NT2/D1 (cell line): Measurements from ENCODE around the gene COA1.

Source experiments
- DNase-seq: peaks from one replicate; pipeline ENCODE4 v3.0.0-alpha.2; 2011; ENCODE audit warnings: low read depth, low spot score
- H3K27me3 ChIP-seq: 2 replicates; pipeline ENCODE4 v1.6.0; 2011; ENCODE audit warnings: mild to moderate bottlenecking; ENCODE audit not compliant: insufficient read length, insufficient read depth
- H3K36me3 ChIP-seq: 2 replicates; pipeline ENCODE4 v1.6.1; 2011; ENCODE audit warnings: mild to moderate bottlenecking, low read length, mixed read lengths; ENCODE audit not compliant: insufficient read depth, insufficient read length
- H3K4me1 ChIP-seq: 2 replicates; pipeline ENCODE4 v1.5.1; 2011; ENCODE audit not compliant: insufficient read depth, insufficient read length
- H3K4me3 ChIP-seq: 2 replicates; pipeline ENCODE4 v1.5.1; 2011; ENCODE audit warnings: low read depth; ENCODE audit not compliant: insufficient read length
- H3K9ac ChIP-seq: 2 replicates; pipeline ENCODE4 v1.6.0; 2011; ENCODE audit warnings: low read depth; ENCODE audit not compliant: insufficient read length
- H3K9me3 ChIP-seq: 2 replicates; pipeline ENCODE4 v1.5.1; 2011; ENCODE audit warnings: mild to moderate bottlenecking, low read length; ENCODE audit not compliant: insufficient read depth
- SUZ12 ChIP-seq: IDR thresholded peaks from 2 replicates; pipeline ENCODE4 v1.6.1; 2011; ENCODE audit not compliant: insufficient read length, insufficient read depth; ENCODE audit errors: extremely low read depth
- YY1 ChIP-seq: IDR thresholded peaks from 2 replicates; pipeline ENCODE4 v1.6.1; 2011; ENCODE audit not compliant: insufficient read length, insufficient read depth
- ZNF274 ChIP-seq: IDR thresholded peaks from 2 replicates; pipeline ENCODE4 v1.6.1; 2011; ENCODE audit warnings: mild to moderate bottlenecking, low read depth, low read length

The COA1 gene

DNA sequence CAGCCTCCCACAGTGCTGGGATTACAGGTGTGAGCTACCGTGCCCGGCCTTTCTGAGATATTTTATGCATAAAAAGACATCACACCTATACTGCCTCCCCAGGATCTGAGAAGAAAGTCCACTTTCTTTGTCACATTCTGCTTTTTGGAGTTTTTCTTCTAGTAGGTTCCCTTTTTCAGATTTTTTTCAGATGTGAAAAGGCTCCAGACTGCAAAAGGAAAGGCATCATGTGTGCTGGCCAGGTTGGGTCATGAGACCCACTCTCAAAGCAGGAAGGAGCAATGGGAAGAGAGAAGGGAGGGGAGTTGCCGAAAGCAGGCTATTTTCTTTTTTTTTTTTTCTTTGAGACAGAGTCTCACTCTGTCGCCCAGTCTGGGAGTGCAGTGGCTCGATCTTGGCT, 40.0 kb upstream of the COA1 start:
- no peaks in the 10 kb centered on the region for H3K9me3 ChIP-seq
- no peak overlapping the region for H3K4me3 ChIP-seq
- DNase-seq: no peak
- peaks cover 6% of the 10 kb centered on the region for H3K4me1 ChIP-seq
- TF ChIP-seq YY1 (no peak), ZNF274 (no peak), SUZ12 (no peak)
- H3K9ac ChIP-seq: no peak overlapping the region
- H3K27me3 ChIP-seq: no peaks in the 10 kb centered on the region
- peaks cover 10% of the 10 kb centered on the region for H3K36me3 ChIP-seq

DNA sequence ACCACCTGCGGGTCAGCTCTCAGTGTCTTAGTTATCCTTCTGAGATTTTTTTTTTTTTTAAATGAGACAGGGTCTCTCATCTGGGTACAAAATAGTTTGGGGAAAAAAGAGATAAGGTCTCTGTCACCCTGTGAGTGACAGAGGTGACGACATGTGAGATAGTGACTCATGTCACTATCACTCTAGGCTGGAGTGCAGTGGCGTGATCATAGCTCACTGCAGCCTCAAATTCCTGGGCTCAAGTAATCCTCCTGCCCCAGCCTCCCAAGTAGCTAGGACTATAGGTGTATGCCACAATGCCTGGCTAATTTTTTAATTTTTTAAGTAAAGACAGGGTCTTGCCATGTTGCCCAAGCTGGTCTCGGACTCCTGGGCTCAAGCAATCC, 39.6 kb upstream of the COA1 start:
- TF ChIP-seq SUZ12 (no peak), ZNF274 (no peak), YY1 (no peak)
- no peak for DNase-seq
- H3K9ac ChIP-seq: no peak overlapping the region

DNA sequence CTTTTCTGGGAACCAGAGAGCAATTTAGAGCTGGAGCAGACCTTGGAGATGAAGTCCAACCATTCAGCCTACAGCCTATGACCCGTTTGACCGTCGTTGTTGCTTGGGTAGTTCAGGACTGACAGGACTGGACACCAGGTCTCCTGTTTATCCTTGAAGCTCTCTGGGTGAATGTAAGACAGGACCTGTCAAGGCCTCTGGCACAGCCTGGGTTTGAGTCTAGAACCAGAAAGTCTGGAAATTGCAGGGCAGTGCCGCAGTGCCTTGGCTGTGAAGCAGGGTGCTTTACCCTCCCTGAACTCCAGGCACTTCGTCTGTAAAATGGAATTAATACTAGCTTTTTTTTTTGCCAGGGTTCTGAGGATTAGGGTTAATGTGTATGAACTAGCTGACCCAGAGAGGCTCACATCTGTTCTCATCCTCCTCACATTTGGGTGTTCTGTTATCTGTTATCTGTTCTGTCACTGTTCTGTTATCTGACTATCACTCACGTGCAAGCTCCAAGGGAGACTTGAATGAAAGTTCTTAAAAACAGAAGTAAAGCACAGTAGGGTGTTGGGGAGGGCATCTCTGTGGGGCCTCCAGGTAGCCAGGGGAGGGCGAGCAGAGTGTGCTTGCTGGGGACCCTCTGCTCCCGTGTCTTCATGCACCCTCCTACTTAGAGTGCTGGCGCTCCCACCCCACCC, 39.0 kb upstream of the COA1 start:
- peaks cover 10% of the 10 kb centered on the region for H3K36me3 ChIP-seq
- DNase-seq: no peak

More for the DNA sequence above, 39.6 kb upstream of the COA1 start:
- Histone ChIP-seq H3K36me3 (peaks cover 10% of the 10 kb centered on the region), H3K4me1 (peaks cover 7% of the 10 kb centered on the region), H3K9me3 (no peaks in the 10 kb centered on the region), H3K27me3 (no peaks in the 10 kb centered on the region), H3K4me3 (no peak overlapping the region)

DNA sequence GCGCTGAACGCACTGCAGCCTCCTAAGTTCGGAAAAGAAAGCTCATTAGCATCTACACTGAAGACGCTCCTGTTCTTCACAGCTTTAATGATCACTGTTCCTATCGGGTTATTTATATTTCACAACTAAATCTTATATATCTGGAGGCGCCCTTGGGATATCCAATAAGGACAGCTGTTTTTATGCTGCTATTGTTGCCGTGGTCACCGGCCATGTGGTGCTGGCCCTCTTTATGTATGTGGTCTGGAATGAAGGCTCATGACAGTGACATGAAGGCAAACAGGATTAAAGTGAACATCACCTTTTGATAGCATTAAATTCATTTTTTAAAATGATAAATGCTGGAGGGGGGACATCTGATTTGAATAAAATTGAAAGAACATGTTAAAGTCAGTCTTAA, 38.0 kb upstream of the COA1 start:
- Histone ChIP-seq H3K4me1 (peaks cover 7% of the 10 kb centered on the region), H3K4me3 (no peak overlapping the region), H3K36me3 (peaks cover 10% of the 10 kb centered on the region), H3K27me3 (no peaks in the 10 kb centered on the region), H3K9me3 (no peaks in the 10 kb centered on the region), H3K9ac (no peak overlapping the region)
- DNase-seq: no peak
- TF ChIP-seq ZNF274 (no peak), SUZ12 (no peak), YY1 (no peak)

More for the DNA sequence above, 39.0 kb upstream of the COA1 start:
- Histone ChIP-seq H3K27me3 (no peaks in the 10 kb centered on the region), H3K9ac (no peak overlapping the region), H3K4me3 (no peak overlapping the region), H3K4me1 (peaks cover 7% of the 10 kb centered on the region), H3K9me3 (no peaks in the 10 kb centered on the region)
- no peak for TF ChIP-seq SUZ12

DNA sequence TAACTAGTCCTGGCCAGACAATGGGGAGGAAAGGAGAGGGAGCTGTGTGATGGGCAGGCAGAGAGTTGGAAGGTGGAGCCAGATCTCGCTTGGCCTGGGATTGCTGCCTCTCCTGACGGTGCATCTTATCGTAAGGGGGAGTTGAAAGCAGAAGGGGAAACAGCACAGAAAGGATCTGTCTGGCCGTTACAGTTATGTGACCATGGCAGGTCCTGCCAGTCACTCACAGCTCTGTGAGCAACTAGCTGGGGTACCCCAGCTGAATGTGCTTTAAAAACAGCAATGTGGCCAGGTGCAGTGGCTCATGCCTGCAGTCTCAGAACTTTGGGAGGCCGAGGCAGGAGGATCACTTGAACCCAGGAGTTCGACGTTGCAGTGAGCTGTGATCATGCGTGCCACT, 37.2 kb upstream of the COA1 start:
- Histone ChIP-seq H3K4me1 (peaks cover 7% of the 10 kb centered on the region), H3K4me3 (no peak overlapping the region), H3K27me3 (no peaks in the 10 kb centered on the region), H3K9ac (no peak overlapping the region), H3K36me3 (peaks cover 5% of the 10 kb centered on the region), H3K9me3 (no peaks in the 10 kb centered on the region)
- TF ChIP-seq SUZ12 (no peak), ZNF274 (no peak), YY1 (no peak)
- DNase-seq: no peak

DNA sequence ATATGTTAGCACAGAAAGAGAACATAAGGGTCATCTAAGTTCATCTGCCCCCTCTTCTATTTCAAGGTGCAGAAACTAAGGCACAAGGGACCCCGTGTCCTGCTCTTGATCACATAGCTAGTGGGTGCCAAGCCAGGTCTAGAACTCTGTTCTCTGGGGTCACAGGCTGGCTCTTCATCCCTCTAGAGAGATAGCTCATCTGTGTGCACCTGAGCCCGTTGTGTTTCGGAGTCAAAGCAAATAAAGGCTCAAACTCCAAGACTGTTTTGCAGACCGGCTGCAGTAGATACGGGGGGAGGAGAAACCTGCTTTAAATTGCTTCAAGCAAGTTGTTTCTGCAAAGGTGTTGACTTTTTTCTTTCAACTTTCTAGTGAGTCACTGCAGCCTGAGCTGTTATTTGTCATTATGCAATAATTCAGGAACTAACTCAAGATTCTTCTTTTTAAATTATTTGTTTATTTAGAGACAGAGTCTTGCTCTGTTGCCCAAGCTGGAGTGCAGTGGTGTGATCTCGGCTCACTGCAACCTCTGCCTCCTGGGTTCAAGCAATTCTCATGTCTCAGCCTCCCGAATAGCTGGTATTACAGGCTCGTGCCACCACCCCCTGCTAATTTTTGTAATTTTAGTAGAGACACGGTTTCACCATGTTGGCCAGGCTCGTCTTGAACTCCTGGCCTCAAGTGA, 35.6 kb upstream of the COA1 start:
- H3K4me1 ChIP-seq: peaks cover 7% of the 10 kb centered on the region
- DNase-seq: no peak
- no peaks in the 10 kb centered on the region for H3K9me3 ChIP-seq
- no peak overlapping the region for H3K4me3 ChIP-seq
- H3K9ac ChIP-seq: no peak overlapping the region
- TF ChIP-seq SUZ12: no peak
- TF ChIP-seq ZNF274: no peak
- TF ChIP-seq YY1: no peak
- H3K36me3 ChIP-seq: no peaks in the 10 kb centered on the region
- peaks cover 4% of the 10 kb centered on the region for H3K27me3 ChIP-seq

DNA sequence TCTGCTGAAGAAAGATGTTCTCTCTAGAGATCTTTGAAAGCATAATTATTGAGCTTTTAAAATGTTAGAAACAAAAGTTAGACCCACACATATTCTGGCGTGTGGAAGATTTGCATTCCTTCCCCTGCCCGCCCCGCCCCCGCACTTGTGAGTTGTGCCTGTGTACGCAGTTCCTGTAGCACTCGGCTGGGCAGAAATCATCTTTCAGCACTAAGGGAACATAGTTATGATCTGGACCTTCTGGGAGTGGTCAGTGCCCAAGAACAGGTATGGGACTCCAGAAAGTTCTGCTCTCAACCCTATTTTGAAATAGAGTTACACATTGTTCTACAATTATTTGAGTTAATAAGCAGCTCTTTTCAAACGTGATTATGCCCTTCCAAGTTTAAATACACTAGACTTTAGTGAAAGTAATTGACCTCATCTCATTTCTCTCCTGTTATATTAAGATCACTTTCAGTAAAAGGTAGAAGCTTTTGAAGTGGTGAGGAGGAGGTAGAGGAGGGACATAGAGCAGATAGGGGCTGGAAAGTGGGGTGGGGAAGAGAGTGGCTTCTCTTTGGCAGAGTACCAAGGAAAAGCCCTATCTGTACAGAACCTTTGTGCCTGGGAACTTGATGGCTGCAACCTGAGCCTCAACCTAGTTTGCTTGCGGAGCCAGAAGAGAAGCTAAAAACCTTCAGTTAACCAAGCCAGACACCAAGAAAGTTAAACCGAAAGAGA, 34.9 kb upstream of the COA1 start:
- H3K4me1 ChIP-seq: peaks cover 7% of the 10 kb centered on the region
- DNase-seq: no peak

More for the DNA sequence above, 34.9 kb upstream of the COA1 start:
- no peak overlapping the region for H3K4me3 ChIP-seq
- H3K27me3 ChIP-seq: peaks cover 12% of the 10 kb centered on the region
- H3K36me3 ChIP-seq: no peaks in the 10 kb centered on the region
- no peaks in the 10 kb centered on the region for H3K9me3 ChIP-seq
- H3K9ac ChIP-seq: no peak overlapping the region
- TF ChIP-seq ZNF274: no peak
- TF ChIP-seq YY1: no peak
- TF ChIP-seq SUZ12: no peak
